Left colon (tissue), 2 donors: ENCODE data around the gene PHAF1. TPM values are rescaled to one million over a fixed set of nuclear protein-coding genes. Genes with fewer than 3 reads are reported as not detected.

Source experiments
- ATAC-seq: fragments of 200-7000 bp; cut with Tn5 transposase; one replicate; pipeline ENCODE4 v1.9.1; 2020; ENCODE audit warnings: mild to moderate bottlenecking, moderate library complexity
- DNase-seq, 2 donors: peaks; one replicate each; pipeline ENCODE4 v3.0.0-alpha.2; 2020
- intact Hi-C, 2 donors: fragments of 100-400 bp; cut with DNase I in 1 of 2; cut with micrococcal nuclease in 1 of 2; formaldehyde crosslinking; loops; one replicate each; pipeline versions ENCODE4 v1.11.2 to v1.14.0; 2022; cut with DNase I, micrococcal nuclease
- total RNA-seq, 2 donors: library from RNA; stranded (reverse); fragmentation: NEBNext Ultra II Directional; extraction: Animal tissue kit (Norgen Biotek cat#: 25700); gene quantifications; one replicate each; pipeline ENCODE4 v1.2.1, GENCODE V29; 2021
- donor health status: DM: no; HTN: no; CAD: no.
- donor health status: DM: yes; HTN: yes; CAD: no.

The PHAF1 gene
- total RNA-seq, 2 donors from 2014 or later, result 11.3 to 13.9 TPM

GRCh38 chr16:67186550-67186950, 76.8 kb downstream of the PHAF1 start:
- intact Hi-C loops, result no loop called here
- DNase-seq (no peak), ATAC-seq (no peak)

GRCh38 chr16:67187175-67187890, 77.6 kb downstream of the PHAF1 start:
- no peak for ATAC-seq
- no peak for DNase-seq
- intact Hi-C loops, result no loop called here

GRCh38 chr16:67188323-67188722, 78.6 kb downstream of the PHAF1 start:
- intact Hi-C loops, result no loop called here
- ATAC-seq (no peak), DNase-seq (no peak)

GRCh38 chr16:67188798-67189197, 79.1 kb downstream of the PHAF1 start:
- DNase-seq (no peak), ATAC-seq (no peak)
- intact Hi-C loops, result no loop called here

GRCh38 chr16:67190041-67190440, 80.3 kb downstream of the PHAF1 start, which contains the start of gene EXOC3L1:
EXOC3L1 (minus strand) TSS chr16:67190136; CDS start chr16:67189676, 460 bp downstream.
- DNase-seq (no peak), ATAC-seq (no peak)
- intact Hi-C loops, result no loop called here

GRCh38 chr16:67190448-67191399, 81.0 kb downstream of the PHAF1 start:
- intact Hi-C loops, result no loop called here
- no peak for ATAC-seq
- no peak for DNase-seq

GRCh38 chr16:67191411-67191994, 81.8 kb downstream of the PHAF1 start:
- intact Hi-C loops, result no loop called here
- ATAC-seq (no peak), DNase-seq (no peak)

GRCh38 chr16:67191995-67192681, 82.4 kb downstream of the PHAF1 start, which contains the start of gene E2F4:
E2F4 (plus strand) TSS chr16:67192155; CDS start chr16:67192228, 73 bp downstream.
- DNase-seq (peak; percentile 91), ATAC-seq (peak; percentile 94)
- intact Hi-C loops, result no loop called here

GRCh38 chr16:67192781-67193361, 83.1 kb downstream of the PHAF1 start:
- intact Hi-C loops, result no loop called here
- no peak for ATAC-seq
- DNase-seq, result no peak

GRCh38 chr16:67193536-67193935, 83.8 kb downstream of the PHAF1 start:
- ATAC-seq (no peak), DNase-seq (no peak)
- intact Hi-C loops, result no loop called here

- ATAC-seq, result no peak
- no peak for DNase-seq
- intact Hi-C loops, result no loop called here
These were observed 84.5 kb downstream of the PHAF1 start for GRCh38 chr16:67194260-67194659.

- intact Hi-C loops, result no loop called here
- DNase-seq (no peak), ATAC-seq (no peak)
These were observed 85.9 kb downstream of the PHAF1 start for GRCh38 chr16:67195676-67196075.

GRCh38 chr16:67196881-67197280, 87.1 kb downstream of the PHAF1 start:
- ATAC-seq (no peak), DNase-seq (no peak)

GRCh38 chr16:67197704-67198103, 88.0 kb downstream of the PHAF1 start:
- intact Hi-C loops, result no loop called here
- DNase-seq (no peak), ATAC-seq (no peak)

More at GRCh38 chr16:67196881-67197280, 87.1 kb downstream of the PHAF1 start:
- intact Hi-C loops, result no loop called here

Other genes starting within 250 kb of the PHAF1 start
- gene PDP2, start 229.4 kb upstream of the PHAF1 start, total RNA-seq, result 10 to 100 TPM; 16.7 to 28.6 TPM
- gene CDH16, start 191.1 kb upstream of the PHAF1 start, total RNA-seq, result 1 to 10 TPM in 1 of 2 donors, under 1 TPM in 1; 0.75 to 2.2 TPM
- gene RRAD, start 184.4 kb upstream of the PHAF1 start, total RNA-seq, result 1 to 10 TPM; 3.9 to 4.4 TPM
- 100 to 1,000 TPM in 1 of 2 donors, 10 to 100 TPM in 1; 82.7 to 109 TPM for gene CIAO2B, start 175.5 kb upstream of the PHAF1 start, total RNA-seq
- 100 to 1,000 TPM; 566 to 624 TPM for gene CES2, start 174.4 kb upstream of the PHAF1 start, total RNA-seq
- gene CES3, start 148.7 kb upstream of the PHAF1 start, total RNA-seq, result 100 to 1,000 TPM; 201 to 203 TPM
- 10 to 100 TPM in 1 of 2 donors, 1 to 10 TPM in 1; 6.6 to 12.1 TPM for gene CES4A, start 121.4 kb upstream of the PHAF1 start, total RNA-seq
- 10 to 100 TPM; 25.8 to 27.0 TPM for gene CBFB, start 80.8 kb upstream of the PHAF1 start, total RNA-seq
- 1 to 10 TPM; 2.9 to 4.3 TPM for gene B3GNT9, start 41.1 kb downstream of the PHAF1 start, total RNA-seq
- 10 to 100 TPM; 25.5 to 27.4 TPM for gene TRADD, start 50.0 kb downstream of the PHAF1 start, total RNA-seq
- gene FBXL8, start 50.0 kb downstream of the PHAF1 start, total RNA-seq, result 10 to 100 TPM; 20.2 to 23.0 TPM
- 10 to 100 TPM; 36.5 to 39.2 TPM for gene HSF4, start 54.8 kb downstream of the PHAF1 start, total RNA-seq
- 10 to 100 TPM; 23.1 to 30.2 TPM for gene NOL3, start 60.6 kb downstream of the PHAF1 start, total RNA-seq
- gene MATCAP1, start 74.0 kb downstream of the PHAF1 start, total RNA-seq, result 10 to 100 TPM; 21.9 to 30.8 TPM
- gene EXOC3L1, start 80.2 kb downstream of the PHAF1 start, total RNA-seq, result 1 to 10 TPM; 2.3 to 5.9 TPM
- 10 to 100 TPM; 59.1 to 81.4 TPM for gene E2F4, start 82.2 kb downstream of the PHAF1 start, total RNA-seq
- gene ELMO3, start 89.2 kb downstream of the PHAF1 start, total RNA-seq, result 10 to 100 TPM; 58.1 to 60.5 TPM
- 10 to 100 TPM; 40.7 to 42.0 TPM for gene TMEM208, start 117.2 kb downstream of the PHAF1 start, total RNA-seq
- 10 to 100 TPM; 29.7 to 42.7 TPM for gene FHOD1, start 137.5 kb downstream of the PHAF1 start, total RNA-seq
- gene SLC9A5, start 139.0 kb downstream of the PHAF1 start, total RNA-seq, result 1 to 10 TPM in 1 of 2 donors, under 1 TPM in 1; 0.61 to 1.3 TPM
- 10 to 100 TPM in 1 of 2 donors, 1 to 10 TPM in 1; 7.7 to 11.9 TPM for gene PLEKHG4, start 169.6 kb downstream of the PHAF1 start, total RNA-seq
- gene KCTD19, start 216.8 kb downstream of the PHAF1 start, total RNA-seq, result under 1 TPM in 1 of 2 donors, not detected in 1; 0.06 TPM
- under 1 TPM; 0.34 to 0.40 TPM for gene LRRC36, start 216.9 kb downstream of the PHAF1 start, total RNA-seq